C4-2B (cell line): ENCODE data around the gene ZFP42.

ENCODE experiments used
- ZFX ChIP-seq: fragments of 450-650 bp; IDR thresholded peaks from 2 replicates; pipeline ENCODE4 v1.6.1; 2017
- TF ChIP-seq, protein P1 (sequence below): fragments of 450-650 bp; conservative IDR thresholded peaks from 2 replicates; pipeline ENCODE4 v1.5.1; 2017; ENCODE audit warnings: mild to moderate bottlenecking

DNA sequence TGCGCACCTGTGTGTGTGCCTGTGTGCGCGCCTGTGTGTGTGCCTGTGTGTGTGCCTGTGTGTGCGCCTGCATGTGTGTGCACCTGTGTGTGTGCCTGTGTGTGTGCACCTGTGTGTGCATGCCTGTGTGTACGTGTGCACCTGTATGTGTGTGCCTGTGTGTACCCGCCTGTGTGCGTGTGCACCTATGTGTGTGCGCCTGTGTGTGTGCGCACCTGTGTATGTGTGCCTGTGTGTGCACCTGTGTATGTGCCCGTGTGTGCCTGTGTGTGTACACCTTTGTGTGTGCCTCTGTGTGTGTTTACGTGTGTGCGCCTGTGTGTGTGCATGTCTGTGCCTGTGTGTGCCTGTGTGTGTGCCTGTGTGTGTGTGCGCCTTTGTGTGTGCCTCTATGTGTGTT, 33.5 kb downstream of the ZFP42 start:
- TF ChIP-seq, protein P1, sequence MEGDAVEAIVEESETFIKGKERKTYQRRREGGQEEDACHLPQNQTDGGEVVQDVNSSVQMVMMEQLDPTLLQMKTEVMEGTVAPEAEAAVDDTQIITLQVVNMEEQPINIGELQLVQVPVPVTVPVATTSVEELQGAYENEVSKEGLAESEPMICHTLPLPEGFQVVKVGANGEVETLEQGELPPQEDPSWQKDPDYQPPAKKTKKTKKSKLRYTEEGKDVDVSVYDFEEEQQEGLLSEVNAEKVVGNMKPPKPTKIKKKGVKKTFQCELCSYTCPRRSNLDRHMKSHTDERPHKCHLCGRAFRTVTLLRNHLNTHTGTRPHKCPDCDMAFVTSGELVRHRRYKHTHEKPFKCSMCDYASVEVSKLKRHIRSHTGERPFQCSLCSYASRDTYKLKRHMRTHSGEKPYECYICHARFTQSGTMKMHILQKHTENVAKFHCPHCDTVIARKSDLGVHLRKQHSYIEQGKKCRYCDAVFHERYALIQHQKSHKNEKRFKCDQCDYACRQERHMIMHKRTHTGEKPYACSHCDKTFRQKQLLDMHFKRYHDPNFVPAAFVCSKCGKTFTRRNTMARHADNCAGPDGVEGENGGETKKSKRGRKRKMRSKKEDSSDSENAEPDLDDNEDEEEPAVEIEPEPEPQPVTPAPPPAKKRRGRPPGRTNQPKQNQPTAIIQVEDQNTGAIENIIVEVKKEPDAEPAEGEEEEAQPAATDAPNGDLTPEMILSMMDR, result no peak
- no peak for TF ChIP-seq ZFX
